Stimulated activated CD4-positive, alpha-beta T cell treated with anti-CD3 and anti-CD28 coated beads, Interleukin-15, amount 100 ng/mL, for 1 hour (primary cell): ENCODE results near the gene SAP30BP.

Experiments
- DNase-seq, 2 donors: peaks; one replicate each; pipeline ENCODE4 v3.0.0-alpha.2; 2020; ENCODE audit warnings: low read depth in 1 of 2, low spot score in 1 of 2

Gene SAP30BP

GRCh38 chr17:75755990-75756389 lies 88.9 kb downstream of the SAP30BP start:
- no peak for DNase-seq

- DNase-seq, result no peak
Measured at GRCh38 chr17:75756451-75757085, 89.4 kb downstream of the SAP30BP start.

- no peak for DNase-seq
Measured at GRCh38 chr17:75757086-75757681, 90.0 kb downstream of the SAP30BP start.
